Non-pigmented ciliary epithelial cell (primary cell): ENCODE data around the gene PAPPA.

Experiments
- DNase-seq: peaks from one replicate; pipeline ENCODE4 v3.0.0-alpha.2; 2010; ENCODE audit warnings: low read depth

The PAPPA gene, protein sequence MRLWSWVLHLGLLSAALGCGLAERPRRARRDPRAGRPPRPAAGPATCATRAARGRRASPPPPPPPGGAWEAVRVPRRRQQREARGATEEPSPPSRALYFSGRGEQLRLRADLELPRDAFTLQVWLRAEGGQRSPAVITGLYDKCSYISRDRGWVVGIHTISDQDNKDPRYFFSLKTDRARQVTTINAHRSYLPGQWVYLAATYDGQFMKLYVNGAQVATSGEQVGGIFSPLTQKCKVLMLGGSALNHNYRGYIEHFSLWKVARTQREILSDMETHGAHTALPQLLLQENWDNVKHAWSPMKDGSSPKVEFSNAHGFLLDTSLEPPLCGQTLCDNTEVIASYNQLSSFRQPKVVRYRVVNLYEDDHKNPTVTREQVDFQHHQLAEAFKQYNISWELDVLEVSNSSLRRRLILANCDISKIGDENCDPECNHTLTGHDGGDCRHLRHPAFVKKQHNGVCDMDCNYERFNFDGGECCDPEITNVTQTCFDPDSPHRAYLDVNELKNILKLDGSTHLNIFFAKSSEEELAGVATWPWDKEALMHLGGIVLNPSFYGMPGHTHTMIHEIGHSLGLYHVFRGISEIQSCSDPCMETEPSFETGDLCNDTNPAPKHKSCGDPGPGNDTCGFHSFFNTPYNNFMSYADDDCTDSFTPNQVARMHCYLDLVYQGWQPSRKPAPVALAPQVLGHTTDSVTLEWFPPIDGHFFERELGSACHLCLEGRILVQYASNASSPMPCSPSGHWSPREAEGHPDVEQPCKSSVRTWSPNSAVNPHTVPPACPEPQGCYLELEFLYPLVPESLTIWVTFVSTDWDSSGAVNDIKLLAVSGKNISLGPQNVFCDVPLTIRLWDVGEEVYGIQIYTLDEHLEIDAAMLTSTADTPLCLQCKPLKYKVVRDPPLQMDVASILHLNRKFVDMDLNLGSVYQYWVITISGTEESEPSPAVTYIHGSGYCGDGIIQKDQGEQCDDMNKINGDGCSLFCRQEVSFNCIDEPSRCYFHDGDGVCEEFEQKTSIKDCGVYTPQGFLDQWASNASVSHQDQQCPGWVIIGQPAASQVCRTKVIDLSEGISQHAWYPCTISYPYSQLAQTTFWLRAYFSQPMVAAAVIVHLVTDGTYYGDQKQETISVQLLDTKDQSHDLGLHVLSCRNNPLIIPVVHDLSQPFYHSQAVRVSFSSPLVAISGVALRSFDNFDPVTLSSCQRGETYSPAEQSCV (N-terminal part only)

DNA sequence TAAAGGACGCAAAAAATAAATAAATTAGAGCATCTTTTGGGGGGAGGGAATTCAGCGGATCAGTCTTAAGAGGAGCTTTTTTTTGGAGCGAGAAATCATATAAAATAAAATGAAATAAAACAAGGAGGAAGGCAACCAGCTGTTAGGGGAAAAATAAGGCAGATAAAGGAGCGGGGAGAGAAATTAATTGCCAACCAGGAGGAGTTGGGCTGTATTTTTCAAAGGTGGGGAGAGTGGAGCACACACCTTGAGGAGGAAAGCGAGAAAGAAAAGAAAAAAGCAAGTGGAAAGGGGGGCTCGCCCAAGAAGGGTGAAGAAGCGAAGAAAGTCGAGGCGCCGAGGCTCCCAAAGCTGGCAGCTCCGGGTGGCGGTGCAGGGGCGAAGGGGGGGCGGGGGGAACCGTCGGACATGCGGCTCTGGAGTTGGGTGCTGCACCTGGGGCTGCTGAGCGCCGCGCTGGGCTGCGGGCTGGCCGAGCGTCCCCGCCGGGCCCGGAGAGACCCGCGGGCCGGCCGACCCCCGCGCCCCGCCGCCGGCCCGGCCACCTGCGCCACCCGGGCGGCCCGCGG, at the start of gene PAPPA:
TSS of gene PAPPA (plus strand) at position 27 of the 569 bp plus-strand sequence. CDS start at position 409, 382 bp downstream.
- no peak for DNase-seq

DNA sequence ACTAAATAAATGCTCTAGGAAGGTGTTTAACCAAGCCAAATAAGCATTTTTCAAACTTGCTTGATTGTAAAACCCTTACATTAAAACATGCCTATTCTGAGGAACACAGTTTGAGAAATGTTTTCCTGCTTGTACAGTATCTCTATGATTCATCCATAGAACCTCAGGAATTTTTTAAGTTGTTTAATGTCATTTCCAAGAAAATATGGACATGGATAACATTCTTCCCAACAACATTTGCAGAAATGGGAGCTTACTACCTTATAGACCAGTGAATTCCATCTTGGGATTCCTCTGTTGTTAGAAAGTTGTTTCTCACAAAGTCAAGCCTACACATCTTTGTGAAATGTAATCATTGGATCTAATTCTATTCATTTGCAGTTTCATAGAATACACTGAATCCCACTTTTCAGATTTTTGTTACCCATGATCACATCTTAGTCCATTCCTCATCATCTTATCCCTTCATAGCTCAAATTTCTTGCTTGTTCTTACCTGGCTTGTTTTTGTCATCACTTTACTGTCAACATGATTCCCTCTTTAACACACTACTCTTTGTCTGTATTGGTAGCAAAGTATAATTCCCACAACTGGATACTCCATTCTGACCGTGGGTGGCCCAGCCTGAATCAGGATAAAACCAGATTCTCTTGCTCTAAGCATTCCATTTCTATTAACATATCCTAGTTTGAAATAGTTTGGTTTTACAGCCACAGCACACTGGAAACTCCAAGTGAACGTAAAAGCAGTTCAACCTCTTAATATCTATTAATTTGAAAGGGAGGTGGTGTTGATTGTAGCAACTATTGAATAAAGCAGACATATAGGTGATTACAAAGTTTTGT, 49.4 kb upstream of the PAPPA start:
- DNase-seq = no peak

DNA sequence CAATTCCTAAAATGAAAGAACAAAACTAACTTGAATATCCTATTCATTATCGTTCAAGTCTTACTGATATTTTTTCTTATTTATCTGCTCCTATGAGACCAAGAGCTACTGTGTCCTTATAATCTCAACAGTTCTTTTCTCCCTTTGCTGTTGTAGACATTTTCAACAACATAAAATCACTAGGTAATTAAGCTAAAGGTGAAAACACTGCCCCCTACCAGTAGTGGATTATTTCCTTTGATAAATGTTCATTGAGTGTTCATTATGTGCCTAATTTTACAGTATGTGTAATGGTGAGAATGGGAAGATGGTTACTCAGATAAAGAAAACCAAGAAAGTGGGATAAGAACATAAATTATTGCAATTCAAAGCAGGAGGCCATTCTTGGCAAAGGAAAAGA, 41.4 kb upstream of the PAPPA start:
- no peak for DNase-seq

DNA sequence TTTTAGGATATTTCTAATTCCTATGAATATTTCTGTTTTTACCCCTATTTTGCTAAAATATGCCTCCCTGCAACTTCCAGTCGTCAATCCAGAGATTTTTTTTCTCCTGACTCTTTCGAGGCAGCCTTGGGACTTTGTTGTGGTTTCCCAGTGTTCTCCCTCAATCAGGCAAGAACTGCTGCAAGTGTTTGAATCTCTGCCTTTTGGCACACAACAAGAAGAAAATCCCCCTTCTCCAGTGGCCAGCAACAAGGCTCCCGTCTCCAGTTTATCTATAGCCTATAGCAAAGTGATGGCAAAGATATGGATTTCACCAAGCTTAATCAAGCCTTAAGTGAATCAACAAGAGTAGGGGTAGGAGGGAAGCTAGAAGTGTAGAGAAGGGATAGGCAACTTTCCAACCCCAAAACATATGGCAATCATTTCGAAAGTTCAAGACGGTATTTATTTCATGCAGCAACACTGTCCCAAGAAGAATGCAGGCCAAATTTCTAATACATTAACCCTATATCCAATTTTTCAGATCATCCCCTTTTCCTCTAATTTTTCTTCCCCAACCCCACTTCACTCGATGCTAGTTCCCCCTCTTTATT, 37.7 kb upstream of the PAPPA start:
- DNase-seq = no peak

DNA sequence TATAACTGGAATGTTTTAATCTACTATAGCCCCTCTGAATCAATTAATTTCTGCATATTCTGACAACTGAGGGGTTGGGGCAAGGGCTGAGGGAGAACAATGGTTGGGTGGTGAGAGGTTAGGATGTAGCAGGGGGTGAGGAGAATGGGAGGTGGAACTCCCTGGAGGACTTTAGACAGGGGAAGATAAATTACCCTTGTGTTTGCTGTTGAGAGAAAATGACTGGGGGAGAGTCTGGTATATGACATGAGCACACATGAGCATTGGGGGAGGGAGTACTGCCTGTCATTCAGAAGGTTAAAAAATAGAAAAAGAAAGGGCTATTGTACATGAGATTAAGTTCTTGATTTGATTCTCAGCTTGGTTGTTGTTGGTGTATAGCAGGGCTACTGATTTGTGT, 37.2 kb upstream of the PAPPA start:
- DNase-seq = no peak

DNA sequence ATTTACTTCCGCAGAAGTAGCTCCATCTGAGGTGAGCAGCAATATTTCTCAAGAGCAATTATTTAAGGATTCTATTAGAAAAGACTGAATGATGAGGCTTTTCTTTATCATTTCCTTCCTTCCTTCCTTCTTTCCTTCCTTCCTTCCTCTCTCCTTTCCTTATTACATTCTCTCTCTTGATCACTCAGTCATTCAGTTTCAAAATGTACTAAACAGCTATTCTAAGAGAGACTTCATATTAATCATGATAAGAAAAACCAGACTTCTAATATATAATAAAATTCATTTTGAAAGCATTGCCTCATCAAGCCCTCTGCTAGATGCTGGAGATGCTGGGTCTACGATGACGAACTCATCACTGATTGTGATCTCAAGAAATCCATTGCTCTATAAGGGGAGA, 30.4 kb upstream of the PAPPA start:
- no peak for DNase-seq

DNA sequence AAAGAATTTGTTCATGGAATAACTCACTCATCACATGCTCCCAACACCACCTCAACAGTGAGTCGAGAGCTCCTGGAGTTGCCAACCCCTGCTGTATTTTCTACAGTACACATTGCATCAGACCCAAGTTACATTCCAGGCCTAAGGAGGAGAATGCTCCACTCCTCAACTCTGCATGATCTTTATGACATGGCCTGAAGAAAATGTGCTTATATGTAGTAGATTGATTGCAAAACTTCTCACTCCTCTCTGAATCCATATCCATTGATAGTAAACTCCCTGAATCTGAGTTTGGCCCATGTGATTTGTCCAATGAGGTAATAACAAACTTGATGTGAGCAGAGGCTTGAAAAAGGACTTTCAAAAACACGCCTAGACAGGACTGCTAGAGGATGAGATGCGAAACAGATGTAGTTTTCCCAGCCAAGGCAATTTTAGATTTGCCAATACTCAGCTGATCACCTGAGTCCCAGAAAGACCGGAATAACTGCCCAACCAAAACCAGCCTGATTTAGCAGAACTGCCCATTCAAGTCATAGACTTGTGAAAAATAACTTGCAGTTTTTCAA, 29.0 kb upstream of the PAPPA start:
- DNase-seq = no peak

DNA sequence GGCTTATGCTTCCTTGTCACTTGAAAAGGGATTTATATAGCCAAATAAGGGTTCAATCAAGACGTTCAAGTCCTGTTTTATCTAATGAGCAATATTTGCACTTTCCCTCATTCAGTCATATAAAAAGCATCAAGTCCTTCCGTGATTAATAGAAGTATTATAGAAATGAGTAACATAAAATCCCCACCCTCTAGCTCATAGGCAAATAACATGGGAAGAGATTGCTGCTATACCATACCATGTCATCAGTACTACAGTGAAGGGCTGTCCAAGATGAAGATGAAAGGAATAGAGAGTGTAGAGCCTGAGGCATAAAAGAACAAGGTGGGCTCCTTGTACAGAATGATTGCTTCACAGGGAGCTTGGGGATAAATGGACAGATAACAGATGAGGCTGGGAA, 20.4 kb upstream of the PAPPA start:
- DNase-seq = no peak

DNA sequence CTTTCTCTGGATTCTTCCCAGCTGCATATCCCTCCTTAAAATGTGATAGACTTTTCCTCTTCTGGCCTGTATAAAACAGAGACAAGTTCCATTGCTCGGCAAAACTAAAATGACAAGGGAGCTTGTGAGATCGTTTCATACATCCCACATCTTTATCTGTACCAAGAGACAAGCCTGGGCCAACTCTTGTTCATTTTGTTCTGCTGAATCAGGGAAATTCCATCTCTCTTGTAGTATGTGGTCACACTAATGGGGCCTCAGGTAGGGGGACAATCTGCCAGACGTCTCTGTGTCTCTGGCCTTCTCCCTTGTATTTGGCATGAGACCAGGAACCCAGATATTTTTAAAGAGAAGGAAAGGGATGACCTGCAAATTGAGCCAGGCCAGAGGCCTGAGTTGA, 18.6 kb upstream of the PAPPA start:
- no peak for DNase-seq

DNA sequence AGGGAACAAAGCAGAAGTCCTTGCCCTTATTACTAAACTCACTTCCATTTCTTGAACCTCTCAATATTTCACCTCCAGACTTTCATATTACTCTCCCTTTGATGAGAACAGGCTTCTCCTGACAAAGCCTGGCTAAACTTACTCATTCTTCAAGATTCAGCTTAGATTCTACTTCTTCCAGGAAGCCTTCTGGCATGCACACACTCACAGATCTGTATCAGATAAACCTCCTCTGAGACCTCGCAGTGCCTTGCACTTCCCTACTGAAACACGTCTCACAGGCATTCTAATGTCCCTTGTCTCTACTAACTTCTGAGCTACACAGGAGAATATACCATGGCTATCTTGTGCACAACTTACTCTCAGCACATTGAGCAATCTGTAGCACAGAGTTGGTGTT, 16.6 kb upstream of the PAPPA start:
- DNase-seq = no peak

DNA sequence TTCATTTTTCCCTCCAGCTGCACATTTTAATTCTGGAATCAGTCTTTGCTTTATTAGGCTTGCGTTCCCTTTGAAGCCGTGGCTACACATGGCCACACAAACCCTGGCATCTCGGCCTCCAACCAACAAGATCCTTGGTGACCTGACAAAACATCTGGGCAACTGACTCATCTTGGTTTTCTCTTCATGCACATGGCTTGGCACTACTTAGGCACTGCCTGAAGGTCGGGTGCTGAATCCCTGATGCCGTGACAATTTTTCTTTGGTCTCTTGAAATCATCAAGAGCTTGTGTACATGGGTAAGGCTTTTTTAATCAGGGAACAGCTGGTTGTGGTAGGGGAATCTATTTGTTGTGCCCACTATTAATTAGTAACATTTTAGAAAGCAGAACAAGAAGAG, 16.0 kb upstream of the PAPPA start:
- DNase-seq = no peak

DNA sequence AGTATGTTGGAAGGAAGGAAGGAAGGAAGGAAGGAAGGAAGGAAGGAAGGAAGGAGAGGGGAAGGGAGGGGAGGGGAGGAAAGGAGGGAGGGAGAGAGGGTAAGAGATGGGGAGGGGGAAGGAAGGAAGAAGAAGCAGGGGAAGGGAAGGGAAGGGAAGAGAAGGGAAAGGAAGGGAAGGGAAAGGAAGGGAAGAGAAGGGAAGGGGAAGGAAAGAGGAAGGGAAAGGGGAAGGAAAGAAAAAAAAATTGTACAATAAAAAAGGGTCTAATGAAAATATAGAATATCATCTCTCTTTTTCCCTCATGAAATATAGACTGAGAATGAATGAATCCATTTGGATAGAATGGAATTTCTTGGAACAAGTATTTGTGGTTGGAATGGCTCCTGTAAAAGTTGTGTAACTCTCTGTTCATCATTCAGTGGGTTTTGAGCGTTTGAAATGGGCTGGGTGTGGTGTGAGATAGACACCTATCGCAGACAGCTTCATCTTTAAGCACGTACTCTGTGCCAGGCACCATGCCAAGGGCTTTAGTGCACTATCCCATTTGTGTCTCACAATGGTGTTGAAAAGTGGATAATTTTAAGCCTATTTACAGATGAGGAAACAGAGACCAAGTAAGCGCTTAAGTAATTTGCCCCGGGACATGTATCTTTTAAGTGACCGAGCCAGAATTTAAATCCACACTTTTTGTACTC, 11.6 kb upstream of the PAPPA start:
- DNase-seq = no peak

DNA sequence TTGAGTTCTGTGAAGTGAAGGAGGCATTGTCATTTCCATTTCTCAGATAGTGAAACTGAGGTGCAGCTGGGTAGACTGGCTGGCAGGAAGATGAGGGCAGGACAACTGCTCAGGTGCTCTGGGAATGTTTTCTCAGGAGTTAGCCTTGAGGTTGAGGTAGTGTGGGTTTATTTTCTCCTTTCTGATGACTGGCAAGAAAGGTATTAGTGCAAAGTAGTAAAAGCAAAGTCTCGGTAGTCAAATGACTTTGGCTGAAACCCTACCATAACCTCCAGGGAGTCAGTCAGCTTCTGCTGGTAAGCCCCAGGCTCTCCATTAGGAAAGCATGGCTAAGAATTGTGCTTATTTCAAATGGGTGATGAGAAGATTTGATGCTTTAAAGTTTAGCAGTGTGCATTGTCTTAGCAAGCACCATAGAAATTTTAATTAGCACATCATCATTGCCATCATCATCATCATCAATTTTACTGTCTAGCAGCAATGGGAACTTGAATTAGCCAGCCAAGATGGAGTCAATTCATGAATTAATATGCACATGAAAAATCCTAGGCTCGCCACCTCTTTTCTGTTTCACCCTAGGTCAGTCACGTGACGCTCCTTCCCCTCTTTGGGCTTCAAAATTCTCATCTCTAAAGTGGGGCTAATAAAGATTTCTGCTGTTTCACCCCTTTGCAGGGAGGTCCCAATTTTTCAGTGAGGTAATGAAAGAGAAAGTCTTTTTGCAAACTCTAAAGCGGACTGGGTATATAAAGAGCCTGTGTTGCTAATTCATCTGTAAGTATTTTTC, 10.7 kb upstream of the PAPPA start:
- no peak for DNase-seq

DNA sequence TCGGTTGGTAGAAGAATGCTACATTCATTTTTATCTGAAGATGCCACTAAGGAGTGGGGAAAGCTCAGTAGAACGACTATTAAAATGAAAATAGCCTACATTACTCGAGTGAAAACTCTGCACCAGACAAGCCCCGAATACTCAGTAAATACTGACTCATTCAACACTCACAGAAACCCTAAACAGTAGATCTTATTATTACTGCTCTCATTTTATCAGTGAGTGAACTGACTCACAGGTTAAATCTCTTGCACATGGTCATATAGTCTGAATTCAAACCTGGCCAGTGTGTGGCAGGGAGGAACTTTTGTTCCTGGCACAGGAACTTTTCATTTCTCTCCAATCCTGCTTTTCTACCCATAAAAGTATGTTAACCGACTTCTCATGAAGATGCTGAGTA, 9.6 kb upstream of the PAPPA start:
- no peak for DNase-seq

DNA sequence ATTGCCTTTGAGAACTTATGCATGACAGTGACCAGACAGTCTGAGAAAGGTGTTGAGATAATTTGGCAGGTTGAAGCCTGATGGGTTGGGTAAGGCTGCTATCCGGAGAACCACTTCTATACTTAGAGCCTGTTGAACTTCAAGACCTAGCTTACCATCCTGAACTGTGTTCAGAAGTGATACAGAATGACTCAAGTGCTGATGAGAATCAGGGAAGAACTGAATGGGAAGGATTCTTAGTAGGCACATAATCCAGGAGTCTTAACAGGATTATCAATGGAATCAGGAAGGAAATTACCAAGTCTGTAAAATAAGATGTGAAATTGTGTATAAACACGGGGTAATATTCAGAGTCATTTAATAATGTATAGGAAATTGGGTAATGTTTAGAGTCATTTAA, 9.0 kb upstream of the PAPPA start:
- DNase-seq = no peak

DNA sequence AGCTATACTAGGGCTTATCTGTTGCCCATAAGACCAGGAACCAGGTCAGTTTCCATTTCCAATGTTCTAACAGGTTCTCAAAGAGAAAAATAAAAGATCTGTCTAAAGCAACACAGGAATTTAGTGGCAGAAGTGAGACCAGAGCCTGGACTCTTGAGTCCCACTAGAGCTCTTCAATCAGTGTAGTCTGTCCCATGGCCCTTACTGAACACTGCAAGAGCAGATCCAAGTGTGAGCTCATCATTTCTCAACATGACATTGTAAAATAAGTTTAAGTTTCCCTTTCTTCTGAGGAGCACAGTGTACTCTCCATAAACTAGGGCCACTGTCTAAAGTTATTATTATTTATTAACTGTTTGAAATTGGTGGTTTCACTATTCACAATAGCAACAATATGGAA, 8.6 kb upstream of the PAPPA start:
- DNase-seq = no peak

DNA sequence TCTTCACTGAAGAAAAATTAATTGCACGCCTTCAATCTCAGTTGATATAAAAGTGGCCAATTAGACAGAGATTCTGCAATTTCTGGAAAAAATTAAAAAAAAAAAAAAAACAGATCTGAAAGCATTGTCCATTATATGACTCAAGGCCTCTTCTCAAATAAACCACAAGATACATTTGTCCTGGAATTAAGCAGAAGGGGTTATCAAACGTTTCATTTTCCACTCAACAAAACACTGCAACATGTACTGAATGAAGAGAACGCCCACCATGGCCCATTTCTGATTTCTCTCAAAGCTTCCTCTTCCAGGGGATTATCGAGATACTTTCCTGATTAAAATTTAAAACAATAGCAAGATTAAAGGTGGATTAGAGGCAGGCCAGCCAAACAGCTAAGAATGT, 5.8 kb upstream of the PAPPA start:
- DNase-seq = no peak

DNA sequence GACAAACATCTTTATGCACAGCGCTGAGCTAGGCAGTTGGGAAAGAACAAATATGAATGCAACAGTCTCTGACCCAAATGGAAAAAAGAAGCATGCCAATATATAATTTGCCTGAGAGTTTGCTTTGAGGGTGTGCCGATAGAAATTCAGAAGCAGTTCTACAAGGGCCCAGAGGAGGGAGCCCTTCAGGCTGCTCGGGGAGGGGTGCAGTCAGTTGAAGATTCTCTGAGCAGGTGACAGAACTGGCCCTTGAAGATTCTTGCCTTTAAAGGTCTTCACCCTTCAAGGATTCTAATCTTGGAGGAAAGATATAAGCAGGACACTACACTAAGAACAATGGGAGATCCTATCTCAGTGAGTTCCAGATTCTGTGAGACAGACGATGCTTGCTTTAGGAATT, 3.7 kb upstream of the PAPPA start:
- DNase-seq = no peak

DNA sequence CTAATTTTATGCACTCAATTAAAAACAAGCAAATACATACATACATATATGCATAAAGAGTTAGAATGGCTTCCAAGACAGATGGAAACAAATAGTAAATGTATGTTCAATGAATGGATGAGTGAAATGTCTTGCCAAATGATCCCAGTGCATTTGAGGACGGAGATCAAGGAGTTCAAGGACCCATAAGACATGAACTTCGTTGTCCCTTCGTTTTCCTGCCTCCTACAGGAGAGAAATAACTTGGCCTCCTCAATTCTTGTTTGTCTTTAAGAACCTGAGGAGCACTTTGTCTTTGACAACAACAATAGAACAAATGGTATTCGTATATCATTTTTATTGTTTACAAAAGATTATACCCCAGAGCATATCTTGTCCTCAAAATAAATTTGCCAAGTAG, 2.4 kb upstream of the PAPPA start:
- DNase-seq = no peak
